Stimulated activated naive B cell treated with anti-CD40 and anti-IgM and Interleukin-4, amounts not matched to agents 10 μg/mL and 1 μg/mL and 100 μg/mL, for 72 hours (primary cell): Measurements from ENCODE around the gene FNDC1.
"Not testable (repeated sequence)": the region's sequence is repeated elsewhere in the genome, so short reads cannot be mapped to it uniquely, and the experiment has no call there.

Source experiments
- ATAC-seq, 2 donors: fragments of 150-1000 bp; cut with Tn5 transposase; replicated peaks; 2 replicates each; pipeline ENCODE4 v1.10.0; 2021; ENCODE audit warnings: moderate library complexity in 1 of 2
- DNase-seq: peaks from one replicate; pipeline ENCODE4 v3.0.0; 2021
- H3K27ac Mint-ChIP-seq: one replicate; pipeline ENCODE4 v1.8.0; 2022; ENCODE audit warnings: mild to moderate bottlenecking, mixed read lengths
- H3K27me3 Mint-ChIP-seq, 2 donors: one replicate each; pipeline ENCODE4 v1.8.0; 2022; ENCODE audit warnings: mixed read lengths in 2 of 2
- H3K36me3 Mint-ChIP-seq, 2 donors: one replicate each; pipeline ENCODE4 v1.8.0; 2022; ENCODE audit warnings: mixed read lengths in 2 of 2, mild to moderate bottlenecking in 1 of 2
- H3K4me1 Mint-ChIP-seq, 2 donors: one replicate each; pipeline ENCODE4 v1.8.0; 2022; ENCODE audit warnings: mixed read lengths in 2 of 2, mild to moderate bottlenecking in 1 of 2
- H3K4me3 Mint-ChIP-seq, 2 donors: one replicate each; pipeline ENCODE4 v1.8.0; 2022; ENCODE audit warnings: mild to moderate bottlenecking in 2 of 2, mixed read lengths in 2 of 2, moderate library complexity in 1 of 2
- H3K9me3 Mint-ChIP-seq, 2 donors: one replicate each; pipeline ENCODE4 v1.8.0; 2022; ENCODE audit warnings: mixed read lengths in 2 of 2, mild to moderate bottlenecking in 1 of 2

FNDC1 gene

DNA sequence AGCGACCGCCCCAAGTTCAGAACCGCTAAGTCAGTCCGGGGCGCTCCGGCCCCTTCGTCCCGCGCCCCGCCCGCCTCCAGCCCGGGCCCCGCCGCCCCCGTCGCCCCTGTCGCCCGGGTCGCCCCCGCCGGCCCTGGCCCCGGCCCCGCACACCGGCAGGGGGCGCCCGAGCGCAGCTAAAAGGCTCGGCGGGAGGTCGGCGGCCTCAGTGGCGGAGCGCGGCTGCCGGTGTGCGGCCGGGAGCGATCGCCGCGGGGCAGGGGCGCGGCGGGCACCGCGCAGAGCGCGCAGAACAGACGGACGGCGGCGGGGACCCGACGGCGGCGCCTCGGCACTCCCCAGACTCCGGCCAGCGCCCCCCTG, at the start of gene FNDC1:
Gene FNDC1 (plus strand): TSS at position 208 of the 363 bp plus-strand sequence. CDS start 197 bp downstream, outside the sequence.
- Mint-ChIP-seq H3K9me3 (no peaks in the 10 kb centered on the region), H3K27ac (peak within 1 kb of the TSS; percentile 80), H3K27me3 (peaks cover 67 to 82% of the 10 kb centered on the region in 2 donors), H3K4me1 (peaks cover 18 to 25% of the 10 kb centered on the region in 2 donors), H3K4me3 (peak within 1 kb of the TSS; percentile 80 to 85), H3K36me3 (no peaks in the 10 kb centered on the region)
- ATAC-seq (peak; percentile 85 to 87), DNase-seq (peak; percentile 35)

GRCh38 chr6:159119791-159120190, 49.4 kb upstream of the FNDC1 start:
- Mint-ChIP-seq H3K9me3 (peaks cover 11 to 16% of the 10 kb centered on the region in 2 donors), H3K27me3 (no peaks in the 10 kb centered on the region), H3K4me3 (peak overlapping the region; percentile 29 to 62), H3K4me1 (peaks cover 61 to 87% of the 10 kb centered on the region in 2 donors), H3K27ac (peak overlapping the region; percentile 93), H3K36me3 (peaks cover 16 to 26% of the 10 kb centered on the region in 2 donors)
- ATAC-seq: no peak
- no peak for DNase-seq

- Mint-ChIP-seq H3K9me3 (peaks cover 11 to 16% of the 10 kb centered on the region in 2 donors), H3K27me3 (no peaks in the 10 kb centered on the region), H3K4me3 (peak overlapping the region in 1 of 2 donors; percentile 17), H3K36me3 (peaks cover 16 to 26% of the 10 kb centered on the region in 2 donors), H3K27ac (peak overlapping the region; percentile 81), H3K4me1 (peaks cover 57 to 78% of the 10 kb centered on the region in 2 donors)
- DNase-seq: no peak
- no peak for ATAC-seq
Measured at GRCh38 chr6:159121486-159121885, 47.7 kb upstream of the FNDC1 start.

- no peaks in the 10 kb centered on the region for H3K27me3 Mint-ChIP-seq
- ATAC-seq: no peak
- peaks cover 11 to 15% of the 10 kb centered on the region in 2 donors for H3K9me3 Mint-ChIP-seq
- no peak overlapping the region for H3K27ac Mint-ChIP-seq
- peaks cover 51 to 78% of the 10 kb centered on the region in 2 donors for H3K4me1 Mint-ChIP-seq
- H3K36me3 Mint-ChIP-seq: peaks cover 16 to 25% of the 10 kb centered on the region in 2 donors
- no peak overlapping the region for H3K4me3 Mint-ChIP-seq
- no peak for DNase-seq
Measured at GRCh38 chr6:159122453-159122852, 46.7 kb upstream of the FNDC1 start.

GRCh38 chr6:159123831-159124230, 45.4 kb upstream of the FNDC1 start:
- H3K4me1 Mint-ChIP-seq: peaks cover 44 to 78% of the 10 kb centered on the region in 2 donors
- H3K36me3 Mint-ChIP-seq: peaks cover 14 to 19% of the 10 kb centered on the region in 2 donors
- H3K27me3 Mint-ChIP-seq, ATAC-seq, H3K4me3 Mint-ChIP-seq, DNase-seq: not testable (repeated sequence)
- peaks cover 9 to 12% of the 10 kb centered on the region in 2 donors for H3K9me3 Mint-ChIP-seq
- H3K27ac Mint-ChIP-seq: peak overlapping the region; percentile 84

DNA sequence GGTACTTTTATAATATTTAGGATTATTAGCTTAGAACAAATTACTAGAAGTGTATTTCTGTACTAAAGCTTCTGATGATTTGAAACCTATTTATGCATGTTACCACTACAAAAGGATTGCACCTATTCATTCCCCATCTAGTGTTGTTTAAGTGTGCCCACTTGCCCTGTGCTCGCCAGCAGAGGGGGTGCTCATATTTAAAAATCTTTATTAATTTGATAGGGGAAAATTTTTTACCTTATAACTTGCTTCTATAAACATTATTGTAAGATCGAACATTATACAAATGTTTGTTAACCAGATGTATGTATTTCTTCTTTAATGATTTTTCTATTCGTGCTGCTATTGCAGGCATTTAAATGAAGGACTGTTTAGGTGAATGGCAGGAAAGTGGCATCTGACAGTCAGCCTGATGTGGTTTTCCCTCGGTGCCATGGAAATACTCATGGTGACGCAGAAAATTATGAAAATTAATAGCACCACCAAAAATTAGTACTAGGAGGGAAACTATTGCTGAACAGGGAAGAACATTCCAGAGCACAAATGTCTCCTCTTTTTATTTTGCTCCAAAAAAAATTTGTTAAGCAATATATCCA, 44.1 kb upstream of the FNDC1 start:
- no peak for ATAC-seq
- H3K4me3 Mint-ChIP-seq: no peak overlapping the region

GRCh38 chr6:159125951-159126352, 43.2 kb upstream of the FNDC1 start:
- H3K27ac Mint-ChIP-seq: peak overlapping the region; percentile 90
- DNase-seq (no peak), ATAC-seq (no peak)

More for the DNA sequence above, 44.1 kb upstream of the FNDC1 start:
- no peak for DNase-seq
- Mint-ChIP-seq H3K27ac (no peak overlapping the region), H3K4me1 (peaks cover 37 to 76% of the 10 kb centered on the region in 2 donors), H3K9me3 (peaks cover 2 to 7% of the 10 kb centered on the region in 2 donors), H3K27me3 (no peaks in the 10 kb centered on the region), H3K36me3 (peaks cover 9 to 11% of the 10 kb centered on the region in 2 donors)

DNA sequence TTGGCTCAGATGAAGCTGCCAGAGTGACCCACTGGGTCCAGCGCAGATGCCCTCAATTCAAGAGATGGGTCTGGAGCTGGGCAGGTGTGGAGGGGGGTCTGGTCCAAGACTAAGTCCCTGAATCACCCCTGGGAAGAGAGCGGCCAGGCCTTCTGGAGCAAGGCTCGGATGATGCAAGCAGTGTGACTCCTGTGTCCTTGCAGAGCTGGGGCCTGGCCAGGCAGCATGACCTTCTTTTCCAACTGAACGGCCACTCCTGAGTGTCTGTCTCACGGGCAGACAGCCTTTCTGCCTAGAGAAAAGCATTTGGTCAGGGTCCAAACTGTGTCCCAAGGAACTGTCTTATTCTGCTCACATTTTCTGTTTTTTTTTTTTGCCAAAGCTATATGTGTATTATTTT, 42.6 kb upstream of the FNDC1 start:
- ATAC-seq: no peak
- Mint-ChIP-seq H3K4me3 (peak overlapping the region in 1 of 2 donors; percentile 41), H3K27ac (peak overlapping the region; percentile 90), H3K9me3 (peaks cover 2 to 7% of the 10 kb centered on the region in 2 donors), H3K36me3 (peaks cover 7 to 9% of the 10 kb centered on the region in 2 donors), H3K27me3 (no peaks in the 10 kb centered on the region), H3K4me1 (peaks cover 32 to 70% of the 10 kb centered on the region in 2 donors)
- DNase-seq: no peak

More at GRCh38 chr6:159125951-159126352, 43.2 kb upstream of the FNDC1 start:
- Mint-ChIP-seq H3K36me3 (peaks cover 7 to 9% of the 10 kb centered on the region in 2 donors), H3K4me1 (peaks cover 33 to 70% of the 10 kb centered on the region in 2 donors), H3K9me3 (peaks cover 2 to 7% of the 10 kb centered on the region in 2 donors), H3K27me3 (no peaks in the 10 kb centered on the region), H3K4me3 (peak overlapping the region in 1 of 2 donors; percentile 41)

DNA sequence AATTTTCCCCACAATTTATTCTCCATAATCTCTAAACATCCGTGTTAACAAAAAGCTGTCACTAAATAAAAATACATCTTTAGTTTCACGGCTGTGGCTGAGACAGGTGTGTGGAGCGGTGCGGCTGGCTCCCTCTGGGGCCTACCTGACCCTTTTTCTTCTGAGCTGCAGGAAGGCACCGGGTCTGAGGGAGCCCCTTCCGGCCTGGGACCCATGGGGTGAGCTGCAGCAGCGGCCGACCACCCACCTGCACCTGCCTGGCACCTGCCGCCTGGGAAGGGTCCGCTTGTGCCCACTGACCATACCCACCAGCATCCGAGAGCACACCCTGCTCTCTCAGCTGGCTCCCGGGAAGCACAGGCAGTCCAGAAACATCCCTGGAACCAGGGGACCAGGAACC, 41.5 kb upstream of the FNDC1 start:
- no peak for ATAC-seq
- Mint-ChIP-seq H3K27me3 (no peaks in the 10 kb centered on the region), H3K4me1 (peaks cover 34 to 71% of the 10 kb centered on the region in 2 donors), H3K27ac (peak overlapping the region; percentile 90), H3K4me3 (peak overlapping the region in 1 of 2 donors; percentile 8), H3K36me3 (peaks cover 7 to 9% of the 10 kb centered on the region in 2 donors), H3K9me3 (peaks cover 2 to 7% of the 10 kb centered on the region in 2 donors)
- DNase-seq: no peak

DNA sequence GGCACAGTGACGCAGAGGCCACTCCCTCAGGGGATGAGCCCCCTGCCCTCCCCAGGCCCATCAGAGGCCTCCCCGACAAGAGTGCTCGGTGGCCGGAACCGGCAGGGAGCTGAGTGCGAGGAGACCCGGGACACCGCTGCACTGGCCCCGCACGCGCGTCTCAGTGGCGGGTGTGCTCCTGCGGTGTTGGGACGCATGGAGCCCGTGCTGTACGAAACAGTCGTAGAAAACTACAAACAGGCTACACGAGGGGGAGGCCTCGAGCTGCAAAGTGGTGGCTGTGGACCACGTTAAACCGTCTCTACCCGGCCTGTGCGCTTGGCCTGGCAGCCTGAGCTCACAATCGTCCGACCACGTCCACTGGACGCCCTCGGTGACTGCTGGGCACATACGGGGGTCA, 40.2 kb upstream of the FNDC1 start:
- no peak for ATAC-seq
- Mint-ChIP-seq H3K4me1 (peaks cover 33 to 69% of the 10 kb centered on the region in 2 donors), H3K27me3 (no peaks in the 10 kb centered on the region), H3K9me3 (no peaks in the 10 kb centered on the region), H3K27ac (peak overlapping the region; percentile 81), H3K4me3 (no peak overlapping the region), H3K36me3 (no peaks in the 10 kb centered on the region)
- no peak for DNase-seq

- ATAC-seq (no peak), DNase-seq (no peak)
- H3K4me1 Mint-ChIP-seq: peaks cover 34 to 79% of the 10 kb centered on the region in 2 donors
- H3K4me3 Mint-ChIP-seq: no peak overlapping the region
- no peaks in the 10 kb centered on the region for H3K27me3 Mint-ChIP-seq
- H3K36me3 Mint-ChIP-seq: no peaks in the 10 kb centered on the region
- H3K9me3 Mint-ChIP-seq: no peaks in the 10 kb centered on the region
- H3K27ac Mint-ChIP-seq: peak overlapping the region; percentile 4
Measured at GRCh38 chr6:159130846-159131245, 38.4 kb upstream of the FNDC1 start.

GRCh38 chr6:159131709-159132108, 37.5 kb upstream of the FNDC1 start:
- ATAC-seq (no peak), DNase-seq (no peak)
- Mint-ChIP-seq H3K4me3 (no peak overlapping the region), H3K27me3 (no peaks in the 10 kb centered on the region), H3K9me3 (no peaks in the 10 kb centered on the region), H3K4me1 (peaks cover 28 to 70% of the 10 kb centered on the region in 2 donors), H3K27ac (peak overlapping the region; percentile 73), H3K36me3 (no peaks in the 10 kb centered on the region)

- peak overlapping the region; percentile 38 for H3K27ac Mint-ChIP-seq
Measured at GRCh38 chr6:159132664-159133063, 36.5 kb upstream of the FNDC1 start.

GRCh38 chr6:159134701-159135364, 34.4 kb upstream of the FNDC1 start:
- ATAC-seq: peak; percentile 91
- H3K27ac Mint-ChIP-seq: no peak overlapping the region
- no peaks in the 10 kb centered on the region for H3K36me3 Mint-ChIP-seq
- H3K4me1 Mint-ChIP-seq: peaks cover 21 to 42% of the 10 kb centered on the region in 2 donors
- H3K9me3 Mint-ChIP-seq: no peaks in the 10 kb centered on the region
- peaks cover 5 to 7% of the 10 kb centered on the region in 2 donors for H3K27me3 Mint-ChIP-seq
- peak; percentile 72 for DNase-seq
- H3K4me3 Mint-ChIP-seq: no peak overlapping the region

More at GRCh38 chr6:159132664-159133063, 36.5 kb upstream of the FNDC1 start:
- Mint-ChIP-seq H3K4me1 (peaks cover 26 to 60% of the 10 kb centered on the region in 2 donors), H3K27me3 (no peaks in the 10 kb centered on the region), H3K9me3 (no peaks in the 10 kb centered on the region), H3K36me3 (no peaks in the 10 kb centered on the region), H3K4me3 (no peak overlapping the region)
- no peak for DNase-seq
- no peak for ATAC-seq
